SK-N-MC (cell line): Measurements from ENCODE around the gene GALNT9.

Source experiments
- EZH2 ChIP-seq: fragments of 200-600 bp; sonication (generic); IDR thresholded peaks from one replicate; pipeline ENCODE4 v1.6.1; 2017; ENCODE audit warnings: antibody characterized with exemption
- FOXP2 ChIP-seq: optimal IDR thresholded peaks from 2 replicates; pipeline ENCODE3; 2011; ENCODE audit warnings: mild to moderate bottlenecking, moderate library complexity; ENCODE audit not compliant: insufficient read depth; ENCODE audit errors: extremely low read length, control extremely low read depth
- POLR2AphosphoS5 ChIP-seq: IDR thresholded peaks from 2 replicates; pipeline ENCODE4 v1.6.1; 2012; ENCODE audit warnings: mild to moderate bottlenecking, low read depth, low read length, borderline replicate concordance

GRCh38 chr12:132313182-132313581, 16.2 kb downstream of the GALNT9 start:
- TF ChIP-seq FOXP2 = no peak
- no peak for TF ChIP-seq EZH2
- no peak for TF ChIP-seq POLR2AphosphoS5
